A673 (cell line): ENCODE measurements around the gene SECTM1.

Experiments used
- CTCF ChIP-seq: fragments of 300-800, 200-600 bp; sonication (generic); conservative IDR thresholded peaks from 2 replicates; pipeline ENCODE4 v1.5.1; 2017; ENCODE audit warnings: low read depth, mild to moderate bottlenecking, antibody characterized with exemption, low read length, moderate library complexity, mixed read lengths
- EZH2 ChIP-seq: fragments of 200-600 bp; sonication (generic); IDR thresholded peaks from 2 replicates; pipeline ENCODE4 v1.6.1; 2017; ENCODE audit warnings: borderline replicate concordance, low read depth, mild to moderate bottlenecking, mixed read lengths, antibody characterized with exemption, low read length; ENCODE audit not compliant: poor library complexity, severe bottlenecking

DNA sequence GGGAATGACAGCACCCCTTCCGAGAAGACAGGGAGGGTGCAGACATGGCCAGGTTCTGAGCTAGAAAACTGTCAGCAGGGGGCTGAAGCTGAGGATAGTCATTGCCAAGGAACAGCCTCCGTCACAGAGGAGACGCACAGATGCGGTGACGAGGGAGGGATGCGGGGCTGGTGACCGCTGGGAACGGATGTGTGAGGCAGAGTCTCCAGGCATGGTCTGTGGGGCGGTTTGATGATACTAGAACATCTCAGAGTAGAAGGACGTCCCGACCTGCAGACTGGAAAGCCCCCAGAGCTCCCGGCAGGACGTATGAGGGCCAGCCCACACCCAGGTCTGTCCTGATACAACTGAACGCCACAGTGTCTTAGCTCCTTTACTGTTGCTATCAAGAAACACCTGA is 58.2 kb downstream of the SECTM1 start:
- no peak for TF ChIP-seq CTCF
- no peak for TF ChIP-seq EZH2
